Measurements from ENCODE around the gene SDK1.

The SDK1 gene

GRCh38 chr7:3781607-3782006 lies 480.6 kb downstream of the SDK1 start:
- CTCF ChIA-PET, result no interaction called here
- Histone ChIP-seq H3K9me3 (ENCODE audit: control insufficient read depth, insufficient read depth, low read depth, low read length) (no peaks in the 10 kb centered on the region; the same call in none of the 2 replicates), H3K4me3 (ENCODE audit: low read depth, low read length) (no peak overlapping the region), H3K36me3 (ENCODE audit: control insufficient read depth in 2 of 2, insufficient read depth in 1 of 2, low read length in 2 of 2) (no peaks in the 10 kb centered on the region), H3K27ac (ENCODE audit: extremely low read depth, low read depth, low read length) (no peak overlapping the region), H3K4me1 (ENCODE audit: control insufficient read depth, insufficient read depth, low read length) (no peaks in the 10 kb centered on the region)
- TF ChIP-seq ZNF350 (tag by site-specific recombination; IDR thresholded peaks at IDR 0.05) (no peak), ZNF10 (tag by site-specific recombination; IDR thresholded peaks at IDR 0.05) (no peak), SETDB1 (IDR thresholded peaks at IDR 0.05; ENCODE audit: insufficient read length, low read length) (peak; percentile 68)
- POLR2A ChIA-PET, result no interaction called here

GRCh38 chr7:3787717-3788264 lies 486.7 kb downstream of the SDK1 start:
- ChIA-PET CTCF (interaction anchor here (0.5 to 1.2 kb wide), 5 partner anchors 9 to 917 kb away, joined by 3 to 5 read pairs (median 4); no protein-coding TSS in a partner anchor), POLR2A (no interaction called here)
- Histone ChIP-seq H3K27ac (ENCODE audit: extremely low read depth, low read depth, low read length) (no peak overlapping the region), H3K4me1 (ENCODE audit: control insufficient read depth, insufficient read depth, low read length) (no peaks in the 10 kb centered on the region), H3K36me3 (ENCODE audit: control insufficient read depth in 2 of 2, insufficient read depth in 1 of 2, low read length in 2 of 2) (no peaks in the 10 kb centered on the region), H3K9me3 (ENCODE audit: control insufficient read depth, insufficient read depth, low read depth, low read length) (no peaks in the 10 kb centered on the region; the same call in none of the 2 replicates), H3K4me3 (ENCODE audit: low read depth, low read length) (no peak overlapping the region)
- no peak for TF ChIP-seq YY2 (tag by site-specific recombination; IDR thresholded peaks at IDR 0.05)
- TF ChIP-seq ZNF707 (tag by site-specific recombination; IDR thresholded peaks at IDR 0.05), result no peak
- no peak for TF ChIP-seq ZNF776 (tag by site-specific recombination; IDR thresholded peaks at IDR 0.05; ENCODE audit: borderline replicate concordance)

- H3K4me3 ChIP-seq (ENCODE audit: low read depth, low read length), result no peak overlapping the region
- no peaks in the 10 kb centered on the region for H3K4me1 ChIP-seq (ENCODE audit: control insufficient read depth, insufficient read depth, low read length)
- CTCF ChIA-PET, result no interaction called here
- no peaks in the 10 kb centered on the region for H3K9me3 ChIP-seq (ENCODE audit: control insufficient read depth, insufficient read depth, low read depth, low read length)
- POLR2A ChIA-PET, result no interaction called here
- TF ChIP-seq ZNF768 (tag by site-specific recombination; IDR thresholded peaks at IDR 0.05) (peak; percentile 40; the same call in 1 of the 2 replicates), SP3 (tag by site-specific recombination; IDR thresholded peaks at IDR 0.05) (no peak)
- no peaks in the 10 kb centered on the region for H3K36me3 ChIP-seq (ENCODE audit: control insufficient read depth in 2 of 2, insufficient read depth in 1 of 2, low read length in 2 of 2)
- H3K27ac ChIP-seq (ENCODE audit: extremely low read depth, low read depth, low read length), result no peak overlapping the region
These were observed 489.8 kb downstream of the SDK1 start for GRCh38 chr7:3790803-3791202.

GRCh38 chr7:3791327-3791726 lies 490.3 kb downstream of the SDK1 start:
- no peak overlapping the region for H3K4me3 ChIP-seq (ENCODE audit: low read depth, low read length)
- ChIA-PET CTCF (no interaction called here), POLR2A (no interaction called here)
- no peak overlapping the region for H3K27ac ChIP-seq (ENCODE audit: extremely low read depth, low read depth, low read length)
- TF ChIP-seq ZNF777 (tag by site-specific recombination; IDR thresholded peaks at IDR 0.05; ENCODE audit: borderline replicate concordance) (no peak), ZNF514 (tag by site-specific recombination; IDR thresholded peaks at IDR 0.05) (no peak), MYNN (tag by site-specific recombination; IDR thresholded peaks at IDR 0.05; ENCODE audit: borderline replicate concordance) (no peak), ZNF2 (tag by site-specific recombination; IDR thresholded peaks at IDR 0.05) (no peak), ZNF114 (tag by site-specific recombination; IDR thresholded peaks at IDR 0.05) (no peak), HOXD13 (CRISPR knock-in tag; IDR thresholded peaks at IDR 0.05; ENCODE audit: borderline replicate concordance) (no peak), ZFP37 (tag by site-specific recombination; IDR thresholded peaks at IDR 0.05) (no peak), SP7 (tag by site-specific recombination; IDR thresholded peaks at IDR 0.05) (no peak), ZNF394 (tag by site-specific recombination; IDR thresholded peaks at IDR 0.05; ENCODE audit: borderline replicate concordance) (no peak), ZNF140 (tag by site-specific recombination; IDR thresholded peaks at IDR 0.05) (no peak), ZBTB21 (tag by site-specific recombination; IDR thresholded peaks at IDR 0.05) (no peak), EGR2 (tag by site-specific recombination; IDR thresholded peaks at IDR 0.05; ENCODE audit: low read depth) (no peak), GLIS2 (tag by site-specific recombination; IDR thresholded peaks at IDR 0.05) (no peak), ZNF24 (tag by site-specific recombination; IDR thresholded peaks at IDR 0.05) (no peak), ZNF548 (tag by site-specific recombination; IDR thresholded peaks at IDR 0.05) (no peak), PATZ1 (tag by site-specific recombination; IDR thresholded peaks at IDR 0.05) (no peak), ZNF324 (tag by site-specific recombination; IDR thresholded peaks at IDR 0.05) (no peak), ZNF768 (tag by site-specific recombination; IDR thresholded peaks at IDR 0.05) (no peak), ZNF132 (tag by site-specific recombination; IDR thresholded peaks at IDR 0.05; ENCODE audit: borderline replicate concordance) (no peak)
- no peaks in the 10 kb centered on the region for H3K9me3 ChIP-seq (ENCODE audit: control insufficient read depth, insufficient read depth, low read depth, low read length)
- no peaks in the 10 kb centered on the region for H3K36me3 ChIP-seq (ENCODE audit: control insufficient read depth in 2 of 2, insufficient read depth in 1 of 2, low read length in 2 of 2)
- H3K4me1 ChIP-seq (ENCODE audit: control insufficient read depth, insufficient read depth, low read length), result no peaks in the 10 kb centered on the region

All from HEK293 (cell line).